Spleen (tissue), 11 donors: ENCODE measurements around the gene PCED1B. TPM values are rescaled to one million over a fixed set of nuclear protein-coding genes. Genes with fewer than 3 reads are reported as not detected.
"Not testable (repeated sequence)": the region's sequence is repeated elsewhere in the genome, so short reads cannot be mapped to it uniquely, and the experiment has no call there.

Experiments
- DNase-seq: peaks from one replicate; pipeline ENCODE4 v3.0.0-alpha.2; 2020
- H3K27ac ChIP-seq, 8 donors: fragments of 200-600 bp; sonication (generic) in 7 of 8; 1 replicate in 4 of 8; 2 replicates in 4 of 8; pipeline versions ENCODE4 v1.5.0 to v1.8.0; 2016 to 2021; ENCODE audit warnings: inconsistent platforms in 4 of 8, mild to moderate bottlenecking in 4 of 8, moderate library complexity in 1 of 8
- H3K27me3 ChIP-seq, 7 donors: fragments of 200-600 bp; sonication (generic) in 6 of 7; replicated peaks in 1 of 7; 1 replicate in 4 of 7; 2 replicates in 3 of 7; pipeline versions ENCODE4 v1.5.0 to v1.8.0; 2016 to 2021; ENCODE audit warnings: inconsistent platforms in 3 of 7, mild to moderate bottlenecking in 1 of 7
- H3K36me3 ChIP-seq, 6 donors: fragments of 200-600 bp; sonication (generic) in 5 of 6; 1 replicate in 4 of 6; 2 replicates in 2 of 6; pipeline versions ENCODE4 v1.5.0 to v1.8.0; 2016 to 2021; ENCODE audit warnings: inconsistent platforms in 2 of 6
- H3K4me1 ChIP-seq, 6 donors: fragments of 200-600 bp; sonication (generic) in 5 of 6; 1 replicate in 3 of 6; 2 replicates in 3 of 6; pipeline versions ENCODE4 v1.5.0 to v1.8.0; 2016 to 2021; ENCODE audit warnings: inconsistent platforms in 3 of 6
- H3K4me3 ChIP-seq, 8 donors: fragments of 200-600 bp; sonication (generic) in 7 of 8; 1 replicate in 4 of 8; 2 replicates in 4 of 8; pipeline versions ENCODE4 v1.5.0 to v1.8.0; 2016 to 2021; ENCODE audit warnings: inconsistent platforms in 4 of 8, mild to moderate bottlenecking in 4 of 8, moderate library complexity in 2 of 8
- H3K9me3 ChIP-seq, 8 donors: fragments of 200-600 bp; sonication (generic) in 7 of 8; 1 replicate in 4 of 8; 2 replicates in 4 of 8; pipeline versions ENCODE4 v1.5.0 to v1.8.0; 2016 to 2021; ENCODE audit warnings: inconsistent platforms in 4 of 8
- CTCF ChIP-seq, 11 experiments: fragments of 200-600 bp in 7 of 11; fragments of 450-650 bp in 4 of 11; sonication (generic) in 4 of 11; IDR thresholded peaks in 8 of 11; conservative IDR thresholded peaks in 3 of 11; 1 replicate in 7 of 11; 2 replicates in 4 of 11; pipeline versions ENCODE4 v1.4.0 to v1.8.0; 2016 to 2021; ENCODE audit warnings: antibody characterized with exemption in 11 of 11, inconsistent platforms in 4 of 11, mild to moderate bottlenecking in 1 of 11
- POLR2A ChIP-seq, 3 donors: fragments of 450-650 bp; IDR thresholded peaks; one replicate each; pipeline ENCODE4 v1.5.1; 2017; ENCODE audit warnings: antibody characterized with exemption in 3 of 3, mild to moderate bottlenecking in 1 of 3
- POLR2AphosphoS5 ChIP-seq, 3 donors: sonication (generic); formaldehyde crosslinking; IDR thresholded peaks; one replicate each; pipeline ENCODE4 v1.5.1; 2017; ENCODE audit warnings: antibody characterized with exemption in 3 of 3
- WGBS, 5 donors: extraction: QIAGEN DNeasy Blood & Tissue Kit in 3 of 5; methylation state at CpG; one replicate each; pipeline versions ENCODE4 v1.1.5 to v1.1.7; 2013 to 2018; 5-methylcytosine and 5-hydroxymethylcytosine counted together
- intact Hi-C: fragments of 100-400 bp; cut with DNase I; formaldehyde crosslinking; loops from one replicate; pipeline ENCODE4 v1.15.0; 2023; ENCODE audit warnings: low total_unique reads
- polyA plus RNA-seq, 3 donors: library from polyadenylated mRNA; stranded (reverse); fragments of 200-250 nt; gene quantifications; one replicate each; pipeline ENCODE4 v1.2.1, GENCODE V29; 2013
- total RNA-seq, 7 donors: library from RNA; depleted of rRNA in 3 of 7; stranded (reverse); fragments of >200 nt in 3 of 7; fragmentation: NEBNext Ultra II Directional in 4 of 7; extraction: Animal tissue kit (Norgen Biotek cat#: 25700) in 4 of 7; gene quantifications; one replicate each; pipeline versions ENCODE4 v1.1.0 to v1.2.1, GENCODE V29; 2016 to 2021
- donor health status: healthy with polysubstance abuse.
- donor health status: DM: no; HTN: no; CAD: no; lungs with moderate emphysema.
- donor health status: DM: no; HTN: no; CAD: no.
- donor health status: Bipolar disorder and iron deficiency.
- donor health status: healthy.
- donor health status: DM: no; HTN: no; CAD: no.
- donor health status: DM: yes; HTN: yes; CAD: no.

The PCED1B gene
- total and polyA plus RNA-seq, 10 donors: 15.3 to 34.5 (median 24.4) TPM

DNA sequence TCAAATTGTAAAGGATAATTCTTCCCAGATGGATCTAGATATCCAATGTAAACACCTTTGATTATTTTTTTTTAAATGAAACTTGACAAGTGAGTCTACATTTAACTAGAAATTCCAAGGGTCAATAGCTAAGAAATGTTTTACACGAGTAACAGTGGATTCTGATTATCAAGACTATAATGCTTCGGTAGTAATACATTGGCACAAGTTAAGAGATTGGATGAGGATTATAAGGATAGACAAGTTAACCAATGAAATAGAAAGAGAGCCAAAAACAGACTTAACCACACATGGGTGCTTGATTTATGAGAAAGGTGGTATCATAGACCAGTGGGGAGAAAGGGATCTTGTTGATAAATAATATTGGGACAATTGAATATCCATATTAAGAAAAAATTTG, 40.3 kb upstream of the PCED1B start:
- TF ChIP-seq CTCF (IDR thresholded peaks at IDR 0.05 in 8 of 11, conservative IDR thresholded peaks at IDR 0.05 in 3 of 11) (no peak), POLR2AphosphoS5 (IDR thresholded peaks at IDR 0.05) (no peak), POLR2A (IDR thresholded peaks at IDR 0.05) (no peak)
- H3K9me3 ChIP-seq: no peaks in the 10 kb centered on the region
- intact Hi-C loops: no loop called here
- 93 to 100% (median 94%) methylated on average over 2 of the region's 2 CpGs for WGBS, 5 donors
- H3K4me1 ChIP-seq: no peaks in the 10 kb centered on the region
- no peak for DNase-seq
- no peaks in the 10 kb centered on the region for H3K36me3 ChIP-seq
- no peak overlapping the region for H3K4me3 ChIP-seq
- H3K27me3 ChIP-seq: no peaks in the 10 kb centered on the region
- no peak overlapping the region for H3K27ac ChIP-seq

DNA sequence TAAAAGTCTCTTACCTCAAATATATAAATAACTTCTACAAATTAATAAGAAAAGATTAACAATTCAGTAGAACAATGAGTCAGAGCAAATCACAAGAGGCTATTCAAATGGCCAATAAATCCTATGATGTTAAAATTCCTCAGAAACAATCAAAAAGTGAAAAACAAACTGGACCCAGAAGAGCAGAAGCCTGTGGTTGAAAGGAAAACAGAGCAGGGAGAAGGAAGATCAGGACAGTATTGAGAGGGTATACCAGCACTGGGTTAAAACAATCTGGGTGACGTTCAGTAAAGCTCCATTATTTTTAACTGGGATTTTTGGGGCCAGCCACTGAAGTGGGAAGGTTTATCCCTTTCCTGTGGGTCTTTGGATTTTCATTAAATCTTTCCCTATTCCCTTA, 39.7 kb upstream of the PCED1B start:
- DNase-seq: no peak
- no peaks in the 10 kb centered on the region for H3K36me3 ChIP-seq
- H3K27me3 ChIP-seq: no peaks in the 10 kb centered on the region
- no peaks in the 10 kb centered on the region for H3K4me1 ChIP-seq
- no peak overlapping the region for H3K27ac ChIP-seq
- H3K9me3 ChIP-seq: no peaks in the 10 kb centered on the region
- WGBS, 5 donors: 70 to 92% (median 81%) methylated on average over 1 of the region's 1 CpG
- H3K4me3 ChIP-seq: no peak overlapping the region
- intact Hi-C loops: no loop called here
- TF ChIP-seq POLR2AphosphoS5 (IDR thresholded peaks at IDR 0.05) (no peak), POLR2A (IDR thresholded peaks at IDR 0.05) (no peak)

DNA sequence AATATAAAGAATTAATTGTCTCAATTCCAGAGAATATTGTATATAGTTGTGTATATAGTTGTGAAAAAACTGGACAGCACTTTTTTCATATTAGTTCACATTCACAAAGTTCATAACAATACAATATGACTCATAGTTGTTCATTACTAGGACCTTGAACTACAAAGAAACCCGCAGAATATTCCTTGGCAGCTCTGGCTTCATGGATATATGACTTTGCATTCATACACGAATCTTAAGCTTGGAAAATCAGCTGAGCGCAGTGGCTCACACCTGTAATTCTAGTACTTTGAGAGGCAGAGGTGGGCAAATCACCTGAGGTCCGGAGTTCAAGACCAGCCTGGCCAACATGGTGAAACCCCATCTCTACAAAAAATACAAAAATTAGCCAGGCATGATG, 38.1 kb upstream of the PCED1B start:
- intact Hi-C loops: no loop called here
- no peak for DNase-seq

GRCh38 chr12:47048541-47048940, 30.9 kb upstream of the PCED1B start:
- no peaks in the 10 kb centered on the region for H3K36me3 ChIP-seq
- DNase-seq: no peak
- no peak overlapping the region for H3K4me3 ChIP-seq
- no peak overlapping the region for H3K27ac ChIP-seq
- no peaks in the 10 kb centered on the region for H3K27me3 ChIP-seq
- no peak for TF ChIP-seq POLR2A (IDR thresholded peaks at IDR 0.05)
- no peak for TF ChIP-seq CTCF (IDR thresholded peaks at IDR 0.05 in 8 of 11, conservative IDR thresholded peaks at IDR 0.05 in 3 of 11)
- no peak for TF ChIP-seq POLR2AphosphoS5 (IDR thresholded peaks at IDR 0.05)
- H3K9me3 ChIP-seq: peaks cover 4 to 36% (median 30%) of the 10 kb centered on the region in 8 donors
- H3K4me1 ChIP-seq: peaks cover 0 to 3% (median 0%) of the 10 kb centered on the region in 6 donors
- intact Hi-C loops: no loop called here

More for the DNA sequence above, 38.1 kb upstream of the PCED1B start:
- Histone ChIP-seq H3K4me1 (no peaks in the 10 kb centered on the region), H3K27me3 (no peaks in the 10 kb centered on the region), H3K27ac (no peak overlapping the region), H3K4me3 (no peak overlapping the region), H3K9me3 (no peaks in the 10 kb centered on the region), H3K36me3 (no peaks in the 10 kb centered on the region)
- TF ChIP-seq CTCF (IDR thresholded peaks at IDR 0.05 in 8 of 11, conservative IDR thresholded peaks at IDR 0.05 in 3 of 11) (no peak), POLR2A (IDR thresholded peaks at IDR 0.05) (no peak), POLR2AphosphoS5 (IDR thresholded peaks at IDR 0.05) (no peak)
- 88 to 91% (median 90%) methylated on average over 4 of the region's 4 CpGs for WGBS, 5 donors

DNA sequence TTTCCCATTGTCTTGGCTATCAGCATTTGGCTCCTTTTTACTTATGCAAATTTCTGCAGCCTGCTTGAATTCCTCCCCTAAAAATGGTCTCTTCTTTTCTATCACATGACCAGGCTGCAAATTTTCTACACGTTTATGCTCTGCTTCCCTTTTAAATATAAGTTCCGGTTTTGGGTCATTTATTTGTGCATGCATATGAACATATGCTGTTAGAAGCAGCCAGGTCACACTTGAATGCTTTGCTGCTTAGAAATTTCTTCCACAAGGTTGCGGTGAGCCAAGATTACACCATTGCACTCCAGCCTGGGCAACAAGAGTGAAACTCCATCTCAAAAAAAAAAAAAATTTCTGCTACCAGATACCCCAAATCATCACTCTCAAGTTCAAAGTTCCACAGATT, 28.1 kb upstream of the PCED1B start:
- H3K27me3 ChIP-seq, intact Hi-C loops, DNase-seq, H3K4me3 ChIP-seq, H3K36me3 ChIP-seq, H3K27ac ChIP-seq: not testable (repeated sequence)
- Histone ChIP-seq H3K9me3 (peaks cover 4 to 37% (median 31%) of the 10 kb centered on the region in 8 donors), H3K4me1 (peaks cover 0 to 27% (median 0%) of the 10 kb centered on the region in 6 donors)
- WGBS, 5 donors: 64 to 84% (median 82%) methylated on average over 3 of the region's 3 CpGs
